Activated T-cell treated with anti-CD3 and anti-CD28 coated beads for 1 hour (primary cell): Measurements from ENCODE around the gene MYCT1.
"Not testable (repeated sequence)": the region's sequence is repeated elsewhere in the genome, so short reads cannot be mapped to it uniquely, and the experiment has no call there.

Source experiments
- DNase-seq: peaks from one replicate; pipeline ENCODE4 v3.0.0-alpha.2; 2020; ENCODE audit warnings: low read depth

The MYCT1 gene, protein sequence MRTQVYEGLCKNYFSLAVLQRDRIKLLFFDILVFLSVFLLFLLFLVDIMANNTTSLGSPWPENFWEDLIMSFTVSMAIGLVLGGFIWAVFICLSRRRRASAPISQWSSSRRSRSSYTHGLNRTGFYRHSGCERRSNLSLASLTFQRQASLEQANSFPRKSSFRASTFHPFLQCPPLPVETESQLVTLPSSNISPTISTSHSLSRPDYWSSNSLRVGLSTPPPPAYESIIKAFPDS

DNA sequence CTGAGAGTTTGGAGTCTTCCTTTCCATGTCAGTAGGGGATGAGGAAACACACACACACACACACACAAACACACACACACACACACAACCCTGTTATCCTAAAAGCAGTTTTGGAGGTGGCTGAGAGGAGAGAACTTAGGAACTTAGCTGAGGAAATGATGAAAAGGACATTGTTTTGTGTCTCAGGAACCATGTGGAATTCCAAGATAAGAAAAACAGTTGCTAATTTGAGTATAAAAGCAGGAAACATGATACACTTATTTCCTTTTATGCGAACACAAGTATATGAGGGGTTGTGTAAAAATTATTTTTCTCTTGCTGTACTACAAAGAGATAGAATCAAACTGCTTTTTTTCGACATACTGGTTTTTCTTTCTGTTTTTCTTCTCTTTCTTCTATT lies at the start of gene MYCT1:
TSS of gene MYCT1 (plus strand) at position 264 of the 400 bp plus-strand sequence. CDS start at position 270, 6 bp downstream.
- no peak for DNase-seq

DNA sequence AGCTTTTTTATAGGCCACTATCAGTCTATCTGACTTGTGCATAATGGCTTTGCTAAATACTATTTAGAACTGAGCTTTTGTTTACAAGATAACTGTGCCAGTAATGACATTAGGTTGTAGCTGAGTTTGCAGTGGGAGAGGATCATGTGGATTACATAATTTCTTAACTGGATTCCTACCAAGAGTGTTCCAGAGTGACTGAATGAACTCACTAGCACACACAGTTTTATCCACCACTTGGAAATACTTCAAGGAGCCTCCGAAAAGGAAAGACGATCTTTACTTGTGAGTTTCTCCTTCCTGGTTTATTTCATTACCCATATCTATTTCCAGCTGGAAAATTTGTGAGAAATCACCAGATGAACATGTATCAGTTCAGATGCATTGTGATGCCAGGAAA lies 49.6 kb upstream of the MYCT1 start:
- no peak for DNase-seq

DNA sequence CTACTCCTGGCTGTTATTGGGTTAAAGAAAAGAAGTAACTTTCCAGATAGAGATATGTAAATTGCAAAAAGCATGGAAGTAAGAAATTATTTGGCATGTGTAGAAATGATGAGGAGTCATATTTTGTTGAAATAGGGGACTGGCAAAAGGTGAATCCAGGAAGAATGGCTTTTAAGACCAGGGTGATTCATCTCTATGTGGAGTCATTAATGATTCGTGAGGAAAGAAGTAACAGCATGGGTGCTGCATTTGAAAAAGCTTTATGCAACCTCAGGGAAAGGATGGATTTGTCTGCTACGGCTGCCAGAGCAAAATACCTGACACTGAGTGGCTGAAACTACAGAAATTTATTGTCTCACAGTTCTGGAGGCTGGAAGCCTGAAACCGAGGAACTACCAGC lies 45.7 kb upstream of the MYCT1 start:
- no peak for DNase-seq

DNA sequence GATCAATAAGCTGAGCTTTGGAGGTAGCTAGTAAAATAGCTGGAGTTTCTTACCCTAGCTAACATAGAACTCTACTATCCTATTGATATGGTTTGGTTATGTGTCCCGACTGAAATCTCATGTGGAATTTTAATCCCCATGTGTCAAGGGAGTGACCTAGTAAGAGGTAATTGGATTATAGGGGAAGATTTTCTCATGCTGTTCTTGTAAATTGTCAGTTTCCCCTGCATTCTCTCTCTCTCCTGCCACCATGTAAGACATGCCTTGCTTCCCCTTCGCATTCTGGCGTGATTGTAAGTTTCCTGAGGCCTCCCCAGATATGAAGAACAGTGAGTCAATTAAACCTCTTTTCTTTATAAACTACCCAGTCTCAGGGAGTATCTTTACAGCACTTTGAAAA lies 35.9 kb upstream of the MYCT1 start:
- no peak for DNase-seq

DNA sequence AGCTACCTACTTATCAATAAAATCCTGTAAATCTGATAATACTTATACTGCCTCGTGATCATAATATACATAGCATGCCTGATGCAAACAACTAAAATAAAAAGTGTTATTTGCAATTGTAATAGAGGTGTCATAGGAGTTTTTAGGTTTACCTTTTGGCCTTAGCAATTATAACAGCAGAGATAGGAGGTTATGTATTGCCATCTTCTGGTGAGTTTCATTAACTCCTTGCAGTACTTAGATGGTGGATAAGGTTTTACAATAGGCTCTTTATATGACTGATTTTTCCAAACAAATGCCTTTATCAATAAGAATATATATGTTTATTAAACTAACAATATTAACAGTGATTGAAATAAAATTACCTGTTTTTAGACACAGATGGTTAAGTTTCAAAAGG lies 27.8 kb upstream of the MYCT1 start:
- no peak for DNase-seq

DNA sequence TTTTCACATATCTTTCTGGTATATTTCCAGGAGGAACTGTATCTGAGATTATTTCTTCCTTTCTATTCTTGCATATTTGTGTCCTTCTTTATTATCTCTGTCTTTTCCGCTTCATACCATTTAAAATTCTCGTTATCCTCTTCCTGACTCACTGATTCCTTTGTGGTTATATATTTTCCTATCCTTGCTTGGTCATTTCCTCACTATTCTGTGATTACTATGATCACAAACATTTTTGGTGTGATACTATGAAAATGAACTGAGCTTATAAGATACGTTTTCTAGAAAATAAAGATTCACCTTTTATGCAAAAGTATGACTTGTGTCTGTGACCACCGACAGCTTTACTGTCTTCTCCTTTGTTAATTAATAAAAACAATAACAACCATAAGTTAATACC lies 26.5 kb upstream of the MYCT1 start:
- no peak for DNase-seq

DNA sequence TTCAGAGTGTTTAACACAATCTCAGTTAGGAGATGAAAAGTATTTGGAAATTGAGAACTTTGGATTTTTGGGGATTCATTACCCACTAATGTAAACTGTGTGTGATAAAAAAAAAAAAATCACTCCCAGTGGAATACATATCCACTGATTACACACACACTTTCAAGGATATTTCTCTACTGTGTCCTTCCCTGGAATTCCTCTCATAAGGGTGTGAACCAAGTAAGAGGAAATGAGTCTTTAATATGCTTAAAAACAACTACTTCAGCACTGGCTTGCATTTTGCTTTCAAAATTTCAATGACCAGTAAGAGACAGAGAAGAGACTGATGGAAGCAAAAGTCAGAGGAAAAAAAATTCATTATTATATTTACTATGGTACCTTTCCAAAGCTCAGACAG lies 24.5 kb upstream of the MYCT1 start:
- DNase-seq: no peak

DNA sequence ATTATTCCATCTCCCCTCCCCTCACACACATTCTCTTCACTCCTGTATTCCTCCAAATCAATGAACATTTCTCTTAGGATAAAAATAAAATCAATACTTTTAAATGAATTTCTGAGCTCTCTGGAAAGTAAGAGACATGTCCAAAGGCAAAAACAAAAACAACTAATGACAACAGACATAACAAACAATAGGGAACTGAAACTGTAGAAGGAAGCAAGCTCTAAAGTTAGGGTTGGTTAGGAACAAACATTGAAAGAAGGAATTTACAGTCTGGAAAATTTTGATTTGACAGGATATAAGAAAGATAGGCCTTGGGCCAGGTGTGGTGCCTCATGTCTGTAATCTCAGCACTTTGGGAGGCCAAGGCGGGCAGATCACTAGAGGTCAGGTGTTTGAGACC lies 17.5 kb upstream of the MYCT1 start:
- no peak for DNase-seq

DNA sequence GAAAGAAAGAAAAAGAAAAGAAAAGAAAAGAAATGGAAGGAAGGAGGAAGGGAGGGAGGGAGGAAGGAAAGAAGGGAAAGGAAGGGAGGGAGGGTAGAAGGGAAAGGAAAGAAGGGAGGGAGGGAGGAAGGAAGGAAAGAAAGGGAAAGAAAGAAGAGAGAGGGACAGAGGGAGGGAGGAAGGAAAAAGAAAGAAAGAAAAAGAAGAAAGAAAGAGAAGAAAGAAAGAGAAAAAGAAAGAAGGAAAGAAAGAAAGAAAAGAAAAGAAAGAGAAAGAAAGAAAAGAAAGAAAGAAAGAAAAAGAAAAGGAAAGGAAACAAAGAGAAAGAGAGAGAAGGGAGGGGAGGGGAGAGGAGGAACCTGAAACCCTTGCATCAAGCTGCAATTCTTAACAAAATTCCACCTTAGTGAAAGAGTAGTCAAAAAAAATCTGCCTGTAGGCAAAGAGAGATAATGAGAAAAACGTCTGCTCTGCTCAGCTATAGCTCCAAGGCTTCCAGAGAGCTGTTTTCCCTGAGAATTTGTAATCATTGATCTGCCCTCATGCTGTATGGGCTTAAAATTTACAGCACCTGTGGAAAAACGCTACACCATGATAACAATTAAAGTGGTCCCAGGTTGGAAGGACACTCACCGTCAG lies 16.7 kb upstream of the MYCT1 start:
- no peak for DNase-seq

DNA sequence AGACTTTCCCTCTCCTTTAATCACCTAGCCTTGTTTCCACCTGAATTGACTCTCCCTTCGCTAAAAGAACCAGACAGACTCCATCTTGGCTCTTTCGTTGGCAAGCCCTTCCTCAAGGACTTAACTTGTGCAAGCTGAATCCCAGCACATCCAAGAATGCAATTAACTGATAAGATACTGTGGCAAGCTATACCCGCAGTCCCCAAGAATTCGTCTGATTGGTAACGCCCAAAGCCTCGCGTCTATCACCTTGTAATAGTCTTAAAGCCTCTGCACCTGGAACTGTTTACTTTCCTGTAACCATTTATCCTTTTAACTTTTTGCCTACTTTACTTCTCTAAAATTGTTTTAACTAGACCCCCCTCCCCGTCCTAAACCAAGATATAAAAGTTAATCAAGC lies 15.6 kb upstream of the MYCT1 start:
- no peak for DNase-seq

DNA sequence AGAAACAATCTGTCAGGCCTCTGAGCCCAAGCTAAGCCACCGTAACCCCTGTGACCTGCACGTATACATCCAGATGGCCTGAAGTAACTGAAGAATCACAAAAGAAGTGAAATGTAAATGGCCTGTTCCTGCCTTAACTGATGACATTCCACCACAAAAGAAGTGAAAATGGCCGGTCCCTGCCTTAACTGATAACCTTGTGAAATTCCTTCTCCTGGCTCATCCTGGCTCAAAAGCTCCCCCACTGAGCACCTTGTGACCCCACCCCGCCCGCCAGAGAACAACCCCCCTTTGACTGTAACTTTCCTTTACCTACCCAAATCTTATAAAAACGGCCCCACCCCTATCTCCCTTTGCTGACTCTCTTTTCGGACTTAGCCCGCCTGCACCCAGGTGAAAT lies 14.8 kb upstream of the MYCT1 start:
- DNase-seq: not testable (repeated sequence)

DNA sequence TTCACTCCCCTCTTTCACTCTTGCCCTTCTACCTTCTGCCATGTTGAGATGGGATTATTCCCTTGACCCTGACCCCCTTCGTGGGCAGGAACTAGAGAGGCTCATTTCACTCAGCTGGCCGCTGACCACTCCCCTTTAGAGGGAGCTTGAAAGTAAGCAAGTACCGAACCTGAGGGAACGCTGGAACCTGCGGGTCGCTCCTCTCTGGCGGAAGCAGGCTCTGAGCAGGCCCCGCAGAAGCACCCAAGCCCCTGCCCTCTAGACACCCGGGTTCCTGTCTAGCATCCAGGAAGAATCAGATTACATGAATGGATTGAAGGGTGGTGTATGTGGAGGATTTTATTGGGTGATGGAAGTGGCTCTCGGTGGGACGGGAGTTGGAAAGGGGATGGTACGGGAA lies 11.9 kb upstream of the MYCT1 start:
- DNase-seq: no peak

DNA sequence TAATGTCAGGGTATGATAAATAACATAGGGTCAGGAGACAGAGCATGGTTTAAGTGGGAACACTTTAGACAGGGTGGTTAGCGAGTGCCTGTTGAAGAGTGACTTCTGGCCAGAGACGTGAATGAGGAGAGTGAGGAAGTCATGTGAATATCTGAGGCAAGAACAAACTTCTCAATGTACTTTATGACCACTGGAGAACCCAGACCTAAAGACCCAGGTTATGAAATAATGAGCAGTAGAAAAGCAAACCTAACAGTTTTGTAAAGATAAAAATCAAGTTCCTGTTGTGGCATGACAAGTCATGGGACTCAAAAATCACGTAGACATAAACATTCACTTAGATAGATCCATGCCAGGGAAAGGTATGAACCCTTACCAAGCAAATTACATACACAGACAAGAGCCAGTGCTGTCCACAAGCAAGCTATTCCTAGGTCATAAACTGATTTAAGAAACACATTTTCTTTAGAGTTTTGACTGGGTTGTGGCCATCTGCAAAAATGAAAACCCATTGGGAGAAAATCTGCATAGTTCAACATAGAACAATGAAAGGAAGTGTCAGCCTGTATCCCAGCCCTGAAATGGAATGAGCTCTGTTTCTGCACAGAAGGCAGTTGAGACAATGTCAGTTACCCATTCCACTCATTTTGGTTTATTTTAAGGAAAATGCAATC lies 2.2 kb upstream of the MYCT1 start:
- DNase-seq: no peak

DNA sequence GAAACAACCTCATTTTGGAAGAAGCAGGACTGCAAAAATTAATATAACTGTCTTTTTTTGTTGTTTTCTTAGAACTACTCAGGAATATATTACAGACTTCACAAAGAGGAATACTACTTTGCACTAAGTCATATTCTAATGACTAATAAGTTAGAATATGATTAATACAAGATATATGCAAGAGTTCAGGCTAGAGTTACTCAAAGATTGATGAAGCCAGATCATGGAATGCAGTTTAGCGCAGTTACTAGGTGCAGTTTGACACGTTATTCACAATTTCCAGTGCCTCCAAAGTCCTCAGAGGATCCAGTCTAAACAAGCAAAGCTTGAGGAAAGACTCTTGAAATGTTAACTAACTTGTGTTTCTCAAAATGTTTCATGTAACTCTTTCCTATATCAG lies 1.2 kb upstream of the MYCT1 start:
- no peak for DNase-seq

DNA sequence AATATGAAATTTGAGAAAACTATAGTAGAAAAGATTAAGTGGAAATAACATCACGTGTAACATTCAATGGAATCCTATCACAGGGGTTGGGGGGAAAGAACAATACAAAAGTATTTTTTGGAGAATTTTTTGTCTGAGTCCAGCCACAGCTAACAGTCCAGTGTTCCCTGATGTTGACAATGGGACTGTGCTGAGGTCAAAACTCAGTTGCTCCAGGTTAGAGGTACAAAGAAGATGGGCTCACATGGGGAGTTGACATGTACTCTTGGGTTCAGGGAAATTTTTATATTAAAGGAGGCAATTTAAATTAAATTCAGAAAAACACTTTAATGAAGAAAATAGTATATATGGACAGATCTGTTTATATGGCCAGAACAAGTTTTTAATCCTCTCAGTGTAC lies 995 bp downstream of the MYCT1 start:
- no peak for DNase-seq

DNA sequence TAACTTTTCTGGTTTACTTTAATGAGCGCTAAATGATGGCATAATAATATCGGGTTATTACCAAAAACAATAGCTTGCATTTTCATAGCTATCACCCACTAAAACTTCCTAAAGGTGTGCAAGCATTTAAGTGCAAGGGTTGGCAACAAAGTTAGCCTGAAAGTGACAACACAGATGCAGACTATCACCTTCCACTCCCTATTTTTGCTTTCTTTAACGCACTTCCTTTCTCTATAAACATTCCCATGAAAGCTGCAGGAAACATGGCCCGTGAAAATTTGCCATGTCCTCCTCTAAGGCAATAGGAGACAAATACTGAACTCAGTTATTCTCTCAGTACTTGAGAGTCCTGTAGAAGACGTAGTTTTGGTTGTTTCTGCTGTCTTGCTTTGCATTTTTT lies 2.7 kb downstream of the MYCT1 start:
- DNase-seq: no peak

DNA sequence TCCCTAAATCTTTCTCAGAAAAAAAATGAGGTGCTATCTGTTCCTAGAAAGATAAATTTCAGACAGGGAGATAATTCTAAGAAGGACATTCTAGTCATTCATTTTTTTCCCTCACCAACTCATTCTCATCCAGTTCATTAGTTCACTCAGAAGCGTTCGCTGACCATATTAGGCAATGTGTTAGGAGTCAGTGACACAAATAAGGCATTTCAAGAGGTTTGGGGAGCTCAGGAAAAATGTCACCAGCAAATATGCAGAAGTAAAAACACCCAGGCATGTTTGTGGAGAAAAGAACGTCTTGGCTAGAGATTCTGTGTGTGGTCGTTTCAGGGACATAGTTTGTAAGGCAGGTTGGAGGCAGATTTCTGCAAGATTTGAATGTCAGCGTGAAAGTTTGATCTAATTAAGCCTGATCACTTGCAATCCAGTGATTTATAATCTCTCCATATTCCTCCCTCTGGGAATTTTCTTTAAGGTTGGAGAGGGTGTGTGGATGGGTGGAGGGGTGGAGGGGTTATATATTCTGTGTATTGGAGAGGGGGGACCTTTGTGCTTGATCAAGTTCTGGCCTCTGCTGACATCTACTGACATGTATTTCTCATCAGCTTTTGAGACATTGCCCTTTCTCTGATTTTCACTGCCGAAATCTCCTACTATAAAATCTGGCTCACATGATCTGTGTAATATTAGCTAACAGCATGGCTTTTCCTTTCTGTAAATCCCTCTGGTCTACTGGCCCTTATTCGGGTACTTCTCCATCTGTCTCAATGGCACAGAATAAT lies 3.6 kb downstream of the MYCT1 start:
- DNase-seq: no peak

DNA sequence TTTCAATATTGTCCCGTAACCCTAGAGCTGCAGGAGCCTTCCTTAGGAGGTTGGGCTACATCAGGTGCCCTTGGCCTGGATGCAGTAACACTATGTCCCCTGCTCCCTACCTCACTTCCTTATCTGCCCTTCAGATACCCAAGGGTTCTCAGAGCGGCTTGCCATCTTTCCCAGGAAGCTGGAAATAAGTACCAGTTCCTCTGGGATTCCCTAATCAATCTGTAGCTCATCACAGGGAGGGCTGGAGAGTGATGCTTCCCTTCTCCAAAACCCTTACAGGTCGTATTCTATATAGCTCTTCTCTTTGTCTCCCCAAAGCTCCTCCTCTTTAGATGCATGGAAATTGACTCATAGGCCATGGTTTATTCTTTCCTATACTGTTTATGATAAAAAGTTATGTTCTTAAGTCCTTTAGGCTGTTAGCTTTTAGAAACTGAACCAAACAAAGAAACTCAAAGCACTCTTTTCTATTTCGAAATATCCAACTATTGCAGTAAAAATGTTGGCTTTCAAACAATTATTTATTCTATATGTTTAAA lies 4.2 kb downstream of the MYCT1 start:
- no peak for DNase-seq

DNA sequence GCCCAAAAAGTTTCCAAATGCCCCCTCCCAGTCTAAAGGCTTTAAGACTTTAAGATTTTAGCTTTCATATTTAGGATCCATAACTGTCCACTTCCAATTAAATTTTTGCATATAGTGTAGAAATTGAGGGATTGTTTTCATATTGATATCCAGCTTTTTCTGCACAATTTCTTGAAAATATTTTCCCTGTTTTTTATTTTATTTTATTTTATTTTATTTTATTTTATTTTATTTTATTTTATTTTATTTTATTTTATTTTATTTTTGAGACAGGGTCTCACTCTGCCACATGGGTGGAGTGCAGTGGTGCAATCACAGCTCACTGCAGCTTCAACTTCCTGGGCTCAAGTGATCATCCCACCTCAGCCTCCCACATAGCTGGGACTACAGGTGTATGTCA lies 6.1 kb downstream of the MYCT1 start:
- not testable (repeated sequence) for DNase-seq

DNA sequence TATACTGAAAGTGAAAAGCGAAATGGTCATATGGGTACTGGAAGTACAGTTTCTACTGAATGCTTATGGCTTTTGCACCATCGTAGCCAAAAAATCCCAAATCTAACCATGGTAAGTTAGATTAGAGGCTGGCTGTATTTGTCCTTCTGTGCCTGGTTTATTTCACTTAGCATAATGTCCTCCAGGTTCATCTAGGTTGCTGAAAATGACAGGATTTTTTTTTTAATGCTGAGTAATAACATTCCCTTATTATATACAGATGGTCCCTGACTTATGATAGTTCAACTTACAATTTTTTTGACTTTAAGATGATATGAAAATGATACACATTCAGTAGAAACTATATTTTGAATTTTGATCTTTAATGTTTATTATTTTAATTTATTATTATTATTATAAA lies 7.6 kb downstream of the MYCT1 start:
- DNase-seq: no peak

DNA sequence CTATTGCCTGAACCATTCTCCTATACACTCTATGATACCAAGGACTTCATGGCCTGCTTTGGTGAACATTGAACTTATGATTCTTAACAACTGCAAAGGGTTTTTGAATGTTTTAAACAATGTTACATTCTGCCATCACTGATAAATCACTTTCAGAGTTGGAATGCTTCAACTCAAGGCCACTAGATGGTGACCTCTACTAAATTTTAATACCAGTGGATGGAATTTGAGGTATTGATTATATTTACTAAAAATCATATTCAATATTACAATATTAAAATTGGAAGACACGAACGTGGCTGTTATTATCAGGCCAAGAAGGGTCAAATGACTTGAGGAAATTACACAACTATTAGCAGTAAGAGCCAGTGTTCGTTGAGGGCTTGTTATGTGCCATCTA lies 18.6 kb downstream of the MYCT1 start:
- no peak for DNase-seq

DNA sequence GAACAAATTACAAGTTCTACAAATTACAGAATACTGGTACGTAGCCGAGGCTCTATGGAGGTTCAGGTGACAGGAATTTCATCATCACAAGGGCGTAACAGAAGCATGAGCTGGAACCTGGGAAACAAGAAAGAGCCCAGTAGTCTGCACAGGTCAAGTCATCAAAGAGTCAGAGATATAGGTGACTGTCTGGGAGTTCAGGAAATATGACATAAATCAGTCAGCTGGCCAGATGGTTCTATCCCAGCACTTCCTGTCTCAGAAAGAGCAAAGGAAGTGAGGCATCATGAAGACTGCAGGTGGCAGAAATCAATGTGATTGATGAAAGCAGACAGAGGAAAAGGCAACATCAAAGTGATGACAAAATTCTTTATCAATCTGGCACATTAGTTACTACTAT lies 23.3 kb downstream of the MYCT1 start:
- no peak for DNase-seq

DNA sequence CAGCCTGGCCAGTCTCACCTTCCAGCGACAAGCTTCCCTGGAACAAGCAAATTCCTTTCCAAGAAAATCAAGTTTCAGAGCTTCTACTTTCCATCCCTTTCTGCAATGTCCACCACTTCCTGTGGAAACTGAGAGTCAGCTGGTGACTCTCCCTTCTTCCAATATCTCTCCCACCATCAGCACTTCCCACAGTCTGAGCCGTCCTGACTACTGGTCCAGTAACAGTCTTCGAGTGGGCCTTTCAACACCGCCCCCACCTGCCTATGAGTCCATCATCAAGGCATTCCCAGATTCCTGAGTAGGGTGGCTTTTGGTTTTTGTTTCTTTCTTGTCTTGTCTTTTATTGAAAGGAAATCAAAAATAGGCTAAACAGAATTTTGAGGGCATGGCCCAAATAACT lies 24.3 kb downstream of the MYCT1 start:
- no peak for DNase-seq
